Urinary bladder (tissue), 4 donors: ENCODE data around the gene DAGLA. TPM values are rescaled to one million over a fixed set of nuclear protein-coding genes. Genes with fewer than 3 reads are reported as not detected.
A peak's percentile ranks its signal among the peaks of the same experiment; 100 is the strongest.

Experiments used
- DNase-seq: peaks from one replicate; pipeline ENCODE4 v3.0.0-alpha.2; 2015; ENCODE audit errors: extremely low spot score
- H3K27ac ChIP-seq: one replicate; pipeline ENCODE4 v1.5.1; 2013; ENCODE audit warnings: low read depth, mild to moderate bottlenecking, moderate library complexity
- H3K36me3 ChIP-seq: one replicate; pipeline ENCODE4 v1.6.1; 2013; ENCODE audit warnings: mild to moderate bottlenecking, moderate library complexity; ENCODE audit not compliant: insufficient read depth
- H3K4me1 ChIP-seq: one replicate; pipeline ENCODE4 v1.6.1; 2013; ENCODE audit warnings: mild to moderate bottlenecking, moderate library complexity; ENCODE audit not compliant: insufficient read depth
- H3K4me3 ChIP-seq: one replicate; pipeline ENCODE4 v1.5.1; 2013; ENCODE audit warnings: low read depth, low read length
- WGBS: extraction: QIAGEN DNeasy Blood & Tissue Kit; methylation state at CpG from one replicate; pipeline ENCODE4 v1.1.7; 2013; 5-methylcytosine and 5-hydroxymethylcytosine counted together
- polyA plus RNA-seq: library from polyadenylated mRNA; stranded (reverse); fragments of 200-250 nt; gene quantifications from one replicate; pipeline ENCODE4 v1.2.3, GENCODE V29; 2013
- total RNA-seq: library from RNA; depleted of rRNA; stranded (reverse); fragments of >200 nt; gene quantifications from one replicate; pipeline ENCODE4 v1.2.3, GENCODE V29; 2014
- donor health status: healthy with polysubstance abuse.
- donor health status: healthy.

Gene DAGLA
- total RNA-seq, result 1.8 TPM
- polyA plus RNA-seq, result 2.5 TPM

GRCh38 chr11:61679893-61680621, at the start of gene DAGLA:
DAGLA (plus strand) TSS chr11:61680391; CDS start chr11:61720156, 39,765 bp downstream.
- Histone ChIP-seq H3K36me3 (no peaks in the 10 kb centered on the region), H3K4me3 (peak within 1 kb of the TSS; percentile 52), H3K27ac (no peak within 1 kb of the TSS), H3K4me1 (no peaks in the 10 kb centered on the region)
- 3% methylated on average over 84 of the region's 84 CpGs for WGBS
- peak; percentile 23 for DNase-seq

- 57% methylated on average over 12 of the region's 12 CpGs for WGBS
- H3K4me1 ChIP-seq, result no peaks in the 10 kb centered on the region
- H3K4me3 ChIP-seq, result no peak overlapping the region
- no peaks in the 10 kb centered on the region for H3K36me3 ChIP-seq
- DNase-seq, result no peak
- no peak overlapping the region for H3K27ac ChIP-seq
Measured at GRCh38 chr11:61632096-61632495, 48.1 kb upstream of the DAGLA start.

GRCh38 chr11:61635304-61635703, 44.9 kb upstream of the DAGLA start:
- Histone ChIP-seq H3K4me3 (no peak overlapping the region), H3K27ac (no peak overlapping the region), H3K36me3 (no peaks in the 10 kb centered on the region), H3K4me1 (no peaks in the 10 kb centered on the region)
- DNase-seq, result no peak
- WGBS, result 88% methylated on average over 1 of the region's 1 CpG

GRCh38 chr11:61635787-61636186, 44.4 kb upstream of the DAGLA start:
- 83% methylated on average over 5 of the region's 5 CpGs for WGBS
- Histone ChIP-seq H3K4me1 (no peaks in the 10 kb centered on the region), H3K27ac (no peak overlapping the region), H3K4me3 (no peak overlapping the region), H3K36me3 (no peaks in the 10 kb centered on the region)
- DNase-seq, result no peak

GRCh38 chr11:61636676-61637075, 43.5 kb upstream of the DAGLA start:
- 87% methylated on average over 11 of the region's 11 CpGs for WGBS
- H3K4me3 ChIP-seq, result no peak overlapping the region
- H3K4me1 ChIP-seq, result no peaks in the 10 kb centered on the region
- H3K27ac ChIP-seq, result no peak overlapping the region
- no peak for DNase-seq
- no peaks in the 10 kb centered on the region for H3K36me3 ChIP-seq

GRCh38 chr11:61637277-61637676, 42.9 kb upstream of the DAGLA start:
- no peak overlapping the region for H3K27ac ChIP-seq
- H3K36me3 ChIP-seq, result no peaks in the 10 kb centered on the region
- no peaks in the 10 kb centered on the region for H3K4me1 ChIP-seq
- WGBS, result 61% methylated on average over 9 of the region's 9 CpGs
- DNase-seq, result no peak
- no peak overlapping the region for H3K4me3 ChIP-seq

GRCh38 chr11:61639816-61640443, 40.3 kb upstream of the DAGLA start:
- WGBS, result 79% methylated on average over 7 of the region's 7 CpGs
- H3K4me1 ChIP-seq, result no peaks in the 10 kb centered on the region
- H3K36me3 ChIP-seq, result no peaks in the 10 kb centered on the region
- no peak overlapping the region for H3K27ac ChIP-seq
- no peak overlapping the region for H3K4me3 ChIP-seq
- no peak for DNase-seq

- WGBS, result 80% methylated on average over 8 of the region's 8 CpGs
Measured at GRCh38 chr11:61642162-61642561, 38.0 kb upstream of the DAGLA start.

GRCh38 chr11:61645179-61645868, 34.9 kb upstream of the DAGLA start:
- WGBS, result 73% methylated on average over 9 of the region's 9 CpGs
- DNase-seq, result no peak
- Histone ChIP-seq H3K4me1 (no peaks in the 10 kb centered on the region), H3K4me3 (no peak overlapping the region), H3K27ac (no peak overlapping the region), H3K36me3 (no peaks in the 10 kb centered on the region)

More at GRCh38 chr11:61642162-61642561, 38.0 kb upstream of the DAGLA start:
- H3K36me3 ChIP-seq, result no peaks in the 10 kb centered on the region
- H3K27ac ChIP-seq, result no peak overlapping the region
- no peaks in the 10 kb centered on the region for H3K4me1 ChIP-seq
- DNase-seq, result no peak
- H3K4me3 ChIP-seq, result no peak overlapping the region

GRCh38 chr11:61647529-61647928, 32.7 kb upstream of the DAGLA start:
- Histone ChIP-seq H3K4me1 (no peaks in the 10 kb centered on the region), H3K4me3 (no peak overlapping the region), H3K27ac (no peak overlapping the region), H3K36me3 (no peaks in the 10 kb centered on the region)
- WGBS, result 54% methylated on average over 3 of the region's 3 CpGs
- no peak for DNase-seq

- no peak overlapping the region for H3K4me3 ChIP-seq
- no peak for DNase-seq
- 83% methylated on average over 17 of the region's 17 CpGs for WGBS
- no peak overlapping the region for H3K27ac ChIP-seq
- H3K4me1 ChIP-seq, result no peaks in the 10 kb centered on the region
- no peaks in the 10 kb centered on the region for H3K36me3 ChIP-seq
Measured at GRCh38 chr11:61650781-61651571, 29.2 kb upstream of the DAGLA start.

- no peak overlapping the region for H3K27ac ChIP-seq
- H3K4me3 ChIP-seq, result no peak overlapping the region
- WGBS, result 61% methylated on average over 1 of the region's 1 CpG
- H3K4me1 ChIP-seq, result no peaks in the 10 kb centered on the region
- H3K36me3 ChIP-seq, result no peaks in the 10 kb centered on the region
- no peak for DNase-seq
Measured at GRCh38 chr11:61652135-61652534, 28.1 kb upstream of the DAGLA start.

GRCh38 chr11:61654397-61654829, 25.8 kb upstream of the DAGLA start:
- 39% methylated on average over 7 of the region's 7 CpGs for WGBS
- no peaks in the 10 kb centered on the region for H3K4me1 ChIP-seq
- no peak overlapping the region for H3K4me3 ChIP-seq
- DNase-seq, result no peak
- H3K36me3 ChIP-seq, result no peaks in the 10 kb centered on the region
- H3K27ac ChIP-seq, result no peak overlapping the region
